Mesendoderm (in vitro differentiated cells): ENCODE results near the gene PALLD.
"Not testable (repeated sequence)": the region's sequence is repeated elsewhere in the genome, so short reads cannot be mapped to it uniquely, and the experiment has no call there.

Experiments
- DNase-seq: peaks from one replicate; pipeline ENCODE4 v3.0.0; 2013
- H2AK5ac ChIP-seq: 2 replicates; pipeline ENCODE4 v1.6.1; 2013; ENCODE audit warnings: low read length, inconsistent platforms
- H2BK120ac ChIP-seq: 2 replicates; pipeline ENCODE4 v1.6.1; 2013; ENCODE audit warnings: low read depth, mild to moderate bottlenecking, low read length, moderate library complexity, mixed read lengths
- H2BK15ac ChIP-seq: replicated peaks from 2 replicates; pipeline ENCODE4 v1.6.1; 2013; ENCODE audit warnings: low read depth, mild to moderate bottlenecking, moderate library complexity
- H2BK5ac ChIP-seq: 2 replicates; pipeline ENCODE4 v1.6.1; 2013; ENCODE audit warnings: low read length, inconsistent platforms
- H3K18ac ChIP-seq: 2 replicates; pipeline ENCODE4 v1.6.1; 2013; ENCODE audit warnings: mild to moderate bottlenecking, low read length, mixed read lengths
- H3K23ac ChIP-seq: one replicate; pipeline ENCODE4 v1.6.1; 2013; ENCODE audit warnings: low read length
- H3K27ac ChIP-seq: 2 replicates; pipeline ENCODE4 v1.5.1; 2013; ENCODE audit warnings: low read depth, mild to moderate bottlenecking, inconsistent platforms, low read length, moderate library complexity
- H3K27me3 ChIP-seq: 2 replicates; pipeline ENCODE4 v1.6.1; 2013; ENCODE audit warnings: low read length, control low read depth, mild to moderate bottlenecking, inconsistent platforms; ENCODE audit not compliant: insufficient read depth, poor library complexity
- H3K36me3 ChIP-seq: 2 replicates; pipeline ENCODE4 v1.6.1; 2013; ENCODE audit warnings: low read length, inconsistent platforms; ENCODE audit not compliant: control insufficient read depth, insufficient read depth
- H3K4ac ChIP-seq: one replicate; pipeline ENCODE4 v1.6.1; 2013; ENCODE audit warnings: low read depth, mild to moderate bottlenecking, low read length, moderate library complexity
- H3K4me1 ChIP-seq: 2 replicates; pipeline ENCODE4 v1.6.1; 2013; ENCODE audit warnings: low read depth, low read length, inconsistent platforms; ENCODE audit not compliant: control insufficient read depth
- H3K4me2 ChIP-seq: 2 replicates; pipeline ENCODE4 v1.6.1; 2013; ENCODE audit warnings: low read length
- H3K4me3 ChIP-seq: 2 replicates; pipeline ENCODE4 v1.5.1; 2013; ENCODE audit warnings: mild to moderate bottlenecking, low read length
- H3K56ac ChIP-seq: one replicate; pipeline ENCODE4 v1.6.1; 2013; ENCODE audit warnings: low read length
- H3K79me1 ChIP-seq: 2 replicates; pipeline ENCODE4 v1.6.1; 2013; ENCODE audit warnings: low read length, inconsistent platforms
- H3K79me2 ChIP-seq: 2 replicates; pipeline ENCODE4 v1.6.1; 2013; ENCODE audit warnings: mild to moderate bottlenecking, low read length; ENCODE audit not compliant: control insufficient read depth, insufficient read depth
- H3K9ac ChIP-seq: 2 replicates; pipeline ENCODE4 v1.6.1; 2013; ENCODE audit warnings: low read length, inconsistent platforms
- H4K5ac ChIP-seq: one replicate; pipeline ENCODE4 v1.6.1; 2013; ENCODE audit warnings: low read length
- H4K8ac ChIP-seq: one replicate; pipeline ENCODE4 v1.6.1; 2013; ENCODE audit warnings: low read depth, mild to moderate bottlenecking, control low read depth, low read length, moderate library complexity
- WGBS: extraction: QIAGEN DNeasy Blood & Tissue Kit; methylation state at CpG from one replicate; pipeline ENCODE4 v1.1.7; 2013; ENCODE audit warnings: low lambda C conversion rate, missing lambda C conversion rate; ENCODE audit not compliant: insufficient coverage; ENCODE audit errors: extremely low coverage; 5-methylcytosine and 5-hydroxymethylcytosine counted together

PALLD gene

DNA sequence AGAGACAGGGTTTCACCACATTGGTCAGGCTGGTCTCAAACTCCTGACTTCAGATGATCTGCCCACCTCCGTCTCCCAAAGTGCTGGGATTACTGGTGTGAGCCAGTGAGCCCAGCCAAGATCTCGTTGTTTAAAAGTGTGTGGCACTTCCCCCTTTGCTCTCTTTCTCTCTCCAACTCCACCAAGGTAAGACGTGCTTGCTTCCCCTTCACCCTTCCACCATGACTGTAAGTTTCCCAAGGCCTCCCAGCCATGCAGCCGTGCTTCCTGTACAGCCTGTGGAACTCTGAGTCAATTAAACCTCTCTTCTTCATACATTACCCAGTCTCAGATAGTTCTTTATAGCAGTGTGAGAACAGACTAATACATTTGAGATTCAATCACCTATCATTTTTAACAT is 309.4 kb downstream of the PALLD start:
- not testable (repeated sequence) for DNase-seq, H2BK5ac ChIP-seq, H3K36me3 ChIP-seq, H3K18ac ChIP-seq, H3K27ac ChIP-seq, H4K5ac ChIP-seq, H2BK120ac ChIP-seq, H3K4ac ChIP-seq, H2AK5ac ChIP-seq, H3K56ac ChIP-seq, H2BK15ac ChIP-seq, H4K8ac ChIP-seq, H3K27me3 ChIP-seq, H3K4me2 ChIP-seq, H3K4me3 ChIP-seq, H3K23ac ChIP-seq, H3K79me2 ChIP-seq, H3K4me1 ChIP-seq, H3K79me1 ChIP-seq, H3K9ac ChIP-seq
- WGBS: no CpG with 5 or more reads among the region's 4 CpGs

DNA sequence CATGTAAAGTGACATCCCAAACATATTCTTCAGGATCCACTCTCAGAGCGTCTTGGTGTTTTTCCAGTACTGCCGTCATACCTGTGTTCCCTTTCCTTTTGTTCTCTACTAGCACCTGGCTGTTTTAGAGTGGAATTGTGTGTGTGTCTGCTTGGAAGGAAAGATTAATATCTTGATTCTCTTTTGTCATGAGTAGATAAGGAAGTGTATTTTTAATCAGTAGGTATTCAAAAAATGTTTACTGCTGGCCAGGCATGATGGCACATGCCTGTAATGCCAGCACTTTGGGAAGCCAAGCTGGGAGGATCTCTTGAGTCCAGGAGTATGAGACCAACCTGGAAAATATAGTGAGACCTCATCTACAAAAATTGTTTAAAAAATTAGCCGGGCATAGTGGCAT is 314.4 kb downstream of the PALLD start:
- Histone ChIP-seq H3K4me3 (no peak overlapping the region), H3K23ac (no peak overlapping the region), H3K4me2 (no peak overlapping the region), H3K27ac (no peak overlapping the region), H2BK120ac (no peak overlapping the region), H2AK5ac (no peak overlapping the region), H4K8ac (no peak overlapping the region), H2BK15ac (no peak overlapping the region), H3K9ac (no peak overlapping the region), H3K79me2 (no peaks in the 10 kb centered on the region), H3K36me3 (no peaks in the 10 kb centered on the region), H3K56ac (no peak overlapping the region), H3K79me1 (no peaks in the 10 kb centered on the region), H3K18ac (no peak overlapping the region), H2BK5ac (no peak overlapping the region), H3K4ac (no peak overlapping the region), H3K4me1 (no peaks in the 10 kb centered on the region), H4K5ac (no peak overlapping the region), H3K27me3 (no peaks in the 10 kb centered on the region)
- WGBS: no CpG with 5 or more reads among the region's 3 CpGs
- no peak for DNase-seq

GRCh38 chr4:168811786-168812651 is 315.2 kb downstream of the PALLD start:
- DNase-seq: no peak
- no peak overlapping the region for H3K4me3 ChIP-seq

GRCh38 chr4:168812806-168813205 is 316.0 kb downstream of the PALLD start:
- Histone ChIP-seq H3K36me3 (no peaks in the 10 kb centered on the region), H3K23ac (no peak overlapping the region), H3K79me1 (no peaks in the 10 kb centered on the region), H2BK120ac (no peak overlapping the region), H2BK15ac (no peak overlapping the region), H3K27ac (no peak overlapping the region), H3K4me2 (no peak overlapping the region), H3K4ac (no peak overlapping the region), H3K9ac (no peak overlapping the region), H3K27me3 (no peaks in the 10 kb centered on the region), H3K18ac (no peak overlapping the region), H3K79me2 (no peaks in the 10 kb centered on the region), H3K4me3 (no peak overlapping the region), H3K56ac (no peak overlapping the region), H3K4me1 (no peaks in the 10 kb centered on the region), H2AK5ac (no peak overlapping the region), H4K8ac (no peak overlapping the region), H2BK5ac (no peak overlapping the region), H4K5ac (no peak overlapping the region)
- no CpG with 5 or more reads among the region's 6 CpGs for WGBS
- peak; percentile 70 for DNase-seq

More at GRCh38 chr4:168811786-168812651, 315.2 kb downstream of the PALLD start:
- no peaks in the 10 kb centered on the region for H3K27me3 ChIP-seq
- no peak overlapping the region for H3K4me2 ChIP-seq
- no peak overlapping the region for H3K9ac ChIP-seq
- no peaks in the 10 kb centered on the region for H3K79me1 ChIP-seq
- peak overlapping the region; percentile 49 for H2BK120ac ChIP-seq
- H2BK15ac ChIP-seq: no peak overlapping the region
- H3K4ac ChIP-seq: no peak overlapping the region
- no peak overlapping the region for H3K56ac ChIP-seq
- no peak overlapping the region for H3K23ac ChIP-seq
- no peak overlapping the region for H4K8ac ChIP-seq
- no peaks in the 10 kb centered on the region for H3K79me2 ChIP-seq
- H4K5ac ChIP-seq: no peak overlapping the region
- no peak overlapping the region for H2BK5ac ChIP-seq
- WGBS: no CpG with 5 or more reads among the region's 9 CpGs
- no peaks in the 10 kb centered on the region for H3K36me3 ChIP-seq
- H3K18ac ChIP-seq: no peak overlapping the region
- H3K27ac ChIP-seq: no peak overlapping the region
- H2AK5ac ChIP-seq: no peak overlapping the region
- no peaks in the 10 kb centered on the region for H3K4me1 ChIP-seq

DNA sequence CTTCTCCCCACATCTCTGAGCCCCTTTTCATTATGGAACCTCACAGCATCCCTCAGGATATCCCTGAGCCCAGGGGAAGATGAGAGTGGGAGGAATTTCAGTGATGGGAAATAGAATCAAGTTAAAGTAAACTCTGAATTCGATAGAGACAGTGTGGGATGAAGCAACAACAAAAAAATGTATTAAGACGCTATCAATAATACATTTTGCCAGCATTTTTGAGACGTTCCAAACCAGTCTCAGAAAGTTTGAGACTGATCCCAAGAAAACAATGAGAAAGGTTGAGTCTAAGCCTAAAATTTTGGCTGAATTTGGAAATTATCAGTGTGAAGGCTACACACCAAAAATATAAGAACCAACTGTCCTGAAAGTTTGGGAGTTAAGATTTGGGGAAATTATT is 317.0 kb downstream of the PALLD start:
- no peak overlapping the region for H4K8ac ChIP-seq
- H2BK15ac ChIP-seq: no peak overlapping the region
- no peaks in the 10 kb centered on the region for H3K79me1 ChIP-seq
- WGBS: no CpG with 5 or more reads among the region's 3 CpGs
- no peak overlapping the region for H3K18ac ChIP-seq
- no peak for DNase-seq
- no peaks in the 10 kb centered on the region for H3K27me3 ChIP-seq
- no peak overlapping the region for H3K56ac ChIP-seq
- no peak overlapping the region for H3K9ac ChIP-seq
- H2AK5ac ChIP-seq: no peak overlapping the region
- H3K79me2 ChIP-seq: no peaks in the 10 kb centered on the region
- no peak overlapping the region for H4K5ac ChIP-seq
- no peak overlapping the region for H3K27ac ChIP-seq
- no peaks in the 10 kb centered on the region for H3K4me1 ChIP-seq
- H3K4me3 ChIP-seq: no peak overlapping the region
- H3K23ac ChIP-seq: no peak overlapping the region
- no peak overlapping the region for H3K4ac ChIP-seq
- no peak overlapping the region for H2BK5ac ChIP-seq
- H3K36me3 ChIP-seq: no peaks in the 10 kb centered on the region
- H3K4me2 ChIP-seq: no peak overlapping the region
- H2BK120ac ChIP-seq: no peak overlapping the region
